ENCODE data around the gene ZNF10.

The ZNF10 gene

DNA sequence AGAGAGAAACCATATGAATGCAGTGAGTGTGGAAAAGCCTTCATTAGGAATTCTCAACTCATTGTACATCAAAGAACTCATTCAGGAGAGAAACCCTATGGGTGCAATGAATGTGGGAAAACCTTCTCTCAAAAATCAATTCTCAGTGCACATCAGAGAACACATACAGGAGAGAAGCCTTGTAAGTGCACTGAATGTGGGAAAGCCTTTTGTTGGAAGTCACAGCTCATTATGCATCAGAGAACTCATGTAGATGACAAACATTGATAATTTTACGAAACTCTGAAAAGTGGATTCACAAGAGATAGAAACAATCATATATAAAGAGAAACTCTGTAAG, 73.8 kb downstream of the ZNF10 start:
- Histone ChIP-seq H3K23ac (ENCODE audit: low read length) (no peak overlapping the region), H3K27me3 (ENCODE audit: insufficient read depth, low read length) (no peaks in the 10 kb centered on the region), H3K79me1 (ENCODE audit: low read length) (no peaks in the 10 kb centered on the region), H3K79me2 (ENCODE audit: control insufficient read depth, insufficient read depth, low read length, poor library complexity) (no peaks in the 10 kb centered on the region), H2AFZ (ENCODE audit: insufficient read depth, low read length, poor library complexity) (no peak overlapping the region), H4K12ac (ENCODE audit: low read depth, low read length) (no peak overlapping the region), H3K4me2 (ENCODE audit: low read length) (no peak overlapping the region), H2BK120ac (ENCODE audit: insufficient read depth, low read length, poor library complexity) (no peak overlapping the region), H3K14ac (ENCODE audit: low read length) (no peak overlapping the region), H3K27ac (ENCODE audit: low read depth, low read length) (no peak overlapping the region), H3K4ac (ENCODE audit: low read depth, low read length) (no peak overlapping the region), H4K8ac (ENCODE audit: low read depth, low read length) (no peak overlapping the region), H2AK5ac (ENCODE audit: low read length) (no peak overlapping the region), H3K9me3 (ENCODE audit: insufficient read depth, low read depth, low read length) (peaks cover 16% of the 10 kb centered on the region), H3K36me3 (ENCODE audit: control insufficient read depth in 1 of 2, insufficient read depth in 2 of 2, low read length in 2 of 2) (peaks cover 0 to 13% of the 10 kb centered on the region in 2 experiments), H3K18ac (ENCODE audit: low read length) (no peak overlapping the region), H2BK12ac (ENCODE audit: low read length) (no peak overlapping the region), H3K9ac (ENCODE audit: low read length) (no peak overlapping the region), H4K91ac (ENCODE audit: low read depth, low read length) (no peak overlapping the region), H3K4me1 (ENCODE audit: control insufficient read depth in 1 of 2, insufficient read depth in 2 of 2, low read length in 2 of 2) (no peaks in the 10 kb centered on the region), H3K4me3 (ENCODE audit: low read depth, low read length) (no peak overlapping the region), H2BK5ac (ENCODE audit: low read depth, low read length, poor library complexity) (no peak overlapping the region)
- WGBS (ENCODE audit: extremely low coverage, insufficient coverage, insufficient read length), result no CpG with 5 or more reads among the region's 1 CpG
- no peak for DNase-seq

DNA sequence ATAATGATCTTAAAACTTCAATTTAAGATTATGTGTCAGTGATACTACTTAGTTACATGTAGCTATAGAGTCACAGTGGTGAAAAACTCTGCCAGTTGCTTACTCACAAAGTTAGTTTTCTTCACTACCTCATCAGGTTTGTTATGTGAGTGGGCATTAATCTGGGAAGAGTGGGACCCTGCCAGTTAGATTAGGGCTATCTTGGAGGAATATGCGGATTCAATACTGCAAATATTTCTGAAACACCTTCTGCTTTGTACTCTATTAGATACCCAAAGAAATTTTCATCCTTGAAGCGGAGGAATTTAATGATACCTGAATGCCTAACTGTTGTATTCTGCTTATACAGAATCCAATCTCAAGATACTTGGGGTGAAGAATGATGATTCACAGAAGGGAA, 76.0 kb downstream of the ZNF10 start:
- no peak overlapping the region for H3K4me2 ChIP-seq (ENCODE audit: low read length)
- no peak overlapping the region for H3K9ac ChIP-seq (ENCODE audit: low read length)
- no peak overlapping the region for H4K12ac ChIP-seq (ENCODE audit: low read depth, low read length)
- no peaks in the 10 kb centered on the region for H3K79me2 ChIP-seq (ENCODE audit: control insufficient read depth, insufficient read depth, low read length, poor library complexity)
- H4K8ac ChIP-seq (ENCODE audit: low read depth, low read length), result no peak overlapping the region
- no peak overlapping the region for H2AFZ ChIP-seq (ENCODE audit: insufficient read depth, low read length, poor library complexity)
- H3K27ac ChIP-seq (ENCODE audit: low read depth, low read length), result no peak overlapping the region
- DNase-seq, result no peak
- no peaks in the 10 kb centered on the region for H3K4me1 ChIP-seq (ENCODE audit: control insufficient read depth in 1 of 2, insufficient read depth in 2 of 2, low read length in 2 of 2)
- peaks cover 29% of the 10 kb centered on the region for H3K9me3 ChIP-seq (ENCODE audit: insufficient read depth, low read depth, low read length)
- H3K4ac ChIP-seq (ENCODE audit: low read depth, low read length), result no peak overlapping the region
- H3K23ac ChIP-seq (ENCODE audit: low read length), result no peak overlapping the region
- H3K79me1 ChIP-seq (ENCODE audit: low read length), result no peaks in the 10 kb centered on the region
- no peak overlapping the region for H3K14ac ChIP-seq (ENCODE audit: low read length)
- no peaks in the 10 kb centered on the region for H3K27me3 ChIP-seq (ENCODE audit: insufficient read depth, low read length)
- H4K91ac ChIP-seq (ENCODE audit: low read depth, low read length), result no peak overlapping the region
- H2BK12ac ChIP-seq (ENCODE audit: low read length), result no peak overlapping the region
- no peak overlapping the region for H2BK120ac ChIP-seq (ENCODE audit: insufficient read depth, low read length, poor library complexity)
- H3K18ac ChIP-seq (ENCODE audit: low read length), result no peak overlapping the region
- H3K36me3 ChIP-seq (ENCODE audit: control insufficient read depth in 1 of 2, insufficient read depth in 2 of 2, low read length in 2 of 2), result peaks cover 0 to 13% of the 10 kb centered on the region in 2 experiments
- H2AK5ac ChIP-seq (ENCODE audit: low read length), result no peak overlapping the region
- no peak overlapping the region for H3K4me3 ChIP-seq (ENCODE audit: low read depth, low read length)
- no peak overlapping the region for H2BK5ac ChIP-seq (ENCODE audit: low read depth, low read length, poor library complexity)
- WGBS (ENCODE audit: extremely low coverage, insufficient coverage, insufficient read length), result no CpG with 5 or more reads among the region's 2 CpGs

All from trophoblast cell (in vitro differentiated cells and primary cell).